Suprapubic skin (tissue), 4 donors: ENCODE measurements around the gene TTPAL. TPM values are rescaled to one million over a fixed set of nuclear protein-coding genes. Genes with fewer than 3 reads are reported as not detected.
A peak's percentile ranks its signal among the peaks of the same experiment; 100 is the strongest.

Experiments
- DNase-seq, 2 donors: peaks; one replicate each; pipeline ENCODE4 v3.0.0-alpha.2; 2019; ENCODE audit warnings: low spot score in 2 of 2
- H3K27ac ChIP-seq: fragments of 200-600 bp; sonication (generic); one replicate; pipeline ENCODE4 v1.5.1; 2019
- H3K27me3 ChIP-seq: fragments of 200-600 bp; sonication (generic); one replicate; pipeline ENCODE4 v1.5.1; 2019
- H3K36me3 ChIP-seq: fragments of 200-600 bp; sonication (generic); one replicate; pipeline ENCODE4 v1.5.1; 2019
- H3K4me1 ChIP-seq: fragments of 200-600 bp; sonication (generic); one replicate; pipeline ENCODE4 v1.5.1; 2019
- H3K4me3 ChIP-seq: fragments of 200-600 bp; sonication (generic); one replicate; pipeline ENCODE4 v1.5.1; 2019; ENCODE audit warnings: mild to moderate bottlenecking
- H3K9me3 ChIP-seq: fragments of 200-600 bp; sonication (generic); one replicate; pipeline ENCODE4 v1.5.1; 2019
- EP300 ChIP-seq: sonication (generic); formaldehyde crosslinking; IDR thresholded peaks from one replicate; pipeline ENCODE4 v1.6.1; 2017; ENCODE audit warnings: antibody characterized with exemption
- POLR2A ChIP-seq, 2 donors: fragments of 450-650 bp; IDR thresholded peaks; one replicate each; pipeline ENCODE4 v1.6.1; 2017; ENCODE audit warnings: antibody characterized with exemption in 2 of 2, mild to moderate bottlenecking in 2 of 2, moderate library complexity in 2 of 2
- POLR2AphosphoS5 ChIP-seq, 3 donors: sonication (generic); formaldehyde crosslinking; IDR thresholded peaks; one replicate each; pipeline ENCODE4 v1.6.1; 2017; ENCODE audit warnings: antibody characterized with exemption in 3 of 3
- WGBS: methylation state at CpG from one replicate; pipeline ENCODE4 v1.1.5; 2018; 5-methylcytosine and 5-hydroxymethylcytosine counted together
- total RNA-seq, 4 donors: library from RNA; depleted of rRNA; stranded (reverse); fragments of >200 nt; gene quantifications; one replicate each; pipeline ENCODE4 v1.1.0, GENCODE V29; 2016
- TF ChIP-seq, protein P1 (sequence below), 2 donors: fragments of 200-600 bp in 1 of 2; fragments of 450-650 bp in 1 of 2; sonication (generic) in 1 of 2; IDR thresholded peaks; one replicate each; pipeline ENCODE4 v1.5.1; 2016 to 2019; ENCODE audit warnings: antibody characterized with exemption in 2 of 2, mild to moderate bottlenecking in 1 of 2, moderate library complexity in 1 of 2

TTPAL gene
- total RNA-seq, 4 donors from 2014 or later: 13.6 to 38.5 (median 29.4) TPM

- H3K4me3 ChIP-seq: no peak overlapping the region
- peaks cover 73% of the 10 kb centered on the region for H3K36me3 ChIP-seq
- no peak for TF ChIP-seq EP300
- TF ChIP-seq, protein P1, sequence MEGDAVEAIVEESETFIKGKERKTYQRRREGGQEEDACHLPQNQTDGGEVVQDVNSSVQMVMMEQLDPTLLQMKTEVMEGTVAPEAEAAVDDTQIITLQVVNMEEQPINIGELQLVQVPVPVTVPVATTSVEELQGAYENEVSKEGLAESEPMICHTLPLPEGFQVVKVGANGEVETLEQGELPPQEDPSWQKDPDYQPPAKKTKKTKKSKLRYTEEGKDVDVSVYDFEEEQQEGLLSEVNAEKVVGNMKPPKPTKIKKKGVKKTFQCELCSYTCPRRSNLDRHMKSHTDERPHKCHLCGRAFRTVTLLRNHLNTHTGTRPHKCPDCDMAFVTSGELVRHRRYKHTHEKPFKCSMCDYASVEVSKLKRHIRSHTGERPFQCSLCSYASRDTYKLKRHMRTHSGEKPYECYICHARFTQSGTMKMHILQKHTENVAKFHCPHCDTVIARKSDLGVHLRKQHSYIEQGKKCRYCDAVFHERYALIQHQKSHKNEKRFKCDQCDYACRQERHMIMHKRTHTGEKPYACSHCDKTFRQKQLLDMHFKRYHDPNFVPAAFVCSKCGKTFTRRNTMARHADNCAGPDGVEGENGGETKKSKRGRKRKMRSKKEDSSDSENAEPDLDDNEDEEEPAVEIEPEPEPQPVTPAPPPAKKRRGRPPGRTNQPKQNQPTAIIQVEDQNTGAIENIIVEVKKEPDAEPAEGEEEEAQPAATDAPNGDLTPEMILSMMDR (IDR thresholded peaks at IDR 0.05): no peak
- no peak for TF ChIP-seq POLR2AphosphoS5 (IDR thresholded peaks at IDR 0.05)
- TF ChIP-seq POLR2A (IDR thresholded peaks at IDR 0.05): no peak
- no peaks in the 10 kb centered on the region for H3K9me3 ChIP-seq
- no peaks in the 10 kb centered on the region for H3K27me3 ChIP-seq
- 67% methylated on average over 2 of the region's 2 CpGs for WGBS
- peak in 1 of 2 donors; percentile 8 for DNase-seq
- H3K4me1 ChIP-seq: peaks cover 10% of the 10 kb centered on the region
- H3K27ac ChIP-seq: peak overlapping the region; percentile 76
These were observed 10.1 kb downstream of the TTPAL start for GRCh38 chr20:44485830-44486198.

GRCh38 chr20:44488551-44488950 lies 12.9 kb downstream of the TTPAL start:
- Histone ChIP-seq H3K9me3 (no peaks in the 10 kb centered on the region), H3K4me1 (peaks cover 23% of the 10 kb centered on the region), H3K27ac (no peak overlapping the region), H3K36me3 (peaks cover 72% of the 10 kb centered on the region), H3K27me3 (no peaks in the 10 kb centered on the region), H3K4me3 (no peak overlapping the region)
- WGBS: 88% methylated on average over 5 of the region's 5 CpGs
- TF ChIP-seq EP300: no peak
- no peak for TF ChIP-seq POLR2AphosphoS5 (IDR thresholded peaks at IDR 0.05)
- TF ChIP-seq, protein P1 (IDR thresholded peaks at IDR 0.05): no peak
- TF ChIP-seq POLR2A (IDR thresholded peaks at IDR 0.05): no peak
- DNase-seq: no peak

- Histone ChIP-seq H3K27me3 (no peaks in the 10 kb centered on the region), H3K9me3 (no peaks in the 10 kb centered on the region), H3K4me1 (peaks cover 23% of the 10 kb centered on the region), H3K27ac (no peak overlapping the region), H3K4me3 (no peak overlapping the region), H3K36me3 (peaks cover 72% of the 10 kb centered on the region)
- WGBS: 82% methylated on average over 9 of the region's 9 CpGs
- TF ChIP-seq, protein P1 (IDR thresholded peaks at IDR 0.05): no peak
- TF ChIP-seq POLR2A (IDR thresholded peaks at IDR 0.05): no peak
- no peak for TF ChIP-seq POLR2AphosphoS5 (IDR thresholded peaks at IDR 0.05)
- no peak for DNase-seq
These were observed 13.5 kb downstream of the TTPAL start for GRCh38 chr20:44489223-44489622.

- peaks cover 23% of the 10 kb centered on the region for H3K4me1 ChIP-seq
- no peak for DNase-seq
- no peak overlapping the region for H3K4me3 ChIP-seq
- H3K27me3 ChIP-seq: no peaks in the 10 kb centered on the region
- TF ChIP-seq POLR2A (IDR thresholded peaks at IDR 0.05): no peak
- no peak for TF ChIP-seq EP300
- no peaks in the 10 kb centered on the region for H3K9me3 ChIP-seq
- WGBS: 84% methylated on average over 3 of the region's 3 CpGs
- H3K36me3 ChIP-seq: peaks cover 71% of the 10 kb centered on the region
- no peak overlapping the region for H3K27ac ChIP-seq
These were observed 14.3 kb downstream of the TTPAL start for GRCh38 chr20:44489931-44490330.

DNA sequence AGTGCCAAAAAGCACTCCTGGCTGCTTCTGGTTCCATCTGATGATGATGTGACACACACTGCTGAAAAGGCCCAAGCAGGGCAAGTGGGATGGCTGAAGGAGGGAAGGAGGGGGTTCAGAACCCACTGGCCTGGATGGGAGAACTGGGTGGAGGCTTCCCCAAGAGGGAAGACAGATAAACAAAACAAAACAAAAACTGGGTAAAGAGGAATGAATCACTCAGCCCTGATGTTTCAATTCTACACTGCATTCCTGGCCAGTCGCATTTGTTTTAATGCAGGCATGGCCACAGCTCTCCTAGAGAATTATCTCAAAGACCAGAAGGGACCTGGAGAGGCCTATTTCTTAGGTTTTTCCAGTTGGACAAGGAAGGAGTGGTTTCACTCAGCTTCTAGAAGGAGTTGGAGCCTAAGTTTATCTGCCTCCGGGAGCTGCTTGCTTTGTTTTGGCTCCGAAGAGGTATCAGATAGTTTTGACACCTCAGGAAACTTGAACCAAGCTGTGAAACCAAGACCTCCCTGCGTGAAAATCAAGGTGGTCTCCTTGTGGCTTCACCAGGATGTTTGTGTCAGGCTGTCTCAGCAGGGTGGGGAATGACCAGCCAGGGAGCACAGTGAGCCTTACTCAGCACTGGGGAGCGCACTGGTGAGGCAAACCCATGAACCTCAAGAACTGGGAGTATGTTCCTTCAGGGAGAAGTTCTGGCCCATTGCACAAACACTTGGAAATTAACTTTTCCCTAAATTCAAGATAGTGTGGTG lies 16.1 kb downstream of the TTPAL start:
- peak in 1 of 2 donors; percentile 84 for DNase-seq
- H3K9me3 ChIP-seq: no peaks in the 10 kb centered on the region
- H3K27me3 ChIP-seq: no peaks in the 10 kb centered on the region
- peaks cover 30% of the 10 kb centered on the region for H3K4me1 ChIP-seq
- no peak for TF ChIP-seq POLR2A (IDR thresholded peaks at IDR 0.05)
- TF ChIP-seq, protein P1 (IDR thresholded peaks at IDR 0.05): no peak
- 64% methylated on average over 5 of the region's 5 CpGs for WGBS
- no peak overlapping the region for H3K4me3 ChIP-seq
- peak overlapping the region; percentile 84 for H3K27ac ChIP-seq
- peaks cover 85% of the 10 kb centered on the region for H3K36me3 ChIP-seq
